VCaP (cell line): ENCODE measurements around the gene SYNM.

Experiments
- H3K27ac ChIP-seq: fragments of 450-650 bp; 2 replicates; pipeline ENCODE4 v1.5.1; 2017
- TF ChIP-seq, protein P1 (sequence below): fragments of 450-650 bp; conservative IDR thresholded peaks from 2 replicates; pipeline ENCODE4 v1.5.1; 2017; ENCODE audit warnings: mild to moderate bottlenecking, moderate library complexity

SYNM gene

DNA sequence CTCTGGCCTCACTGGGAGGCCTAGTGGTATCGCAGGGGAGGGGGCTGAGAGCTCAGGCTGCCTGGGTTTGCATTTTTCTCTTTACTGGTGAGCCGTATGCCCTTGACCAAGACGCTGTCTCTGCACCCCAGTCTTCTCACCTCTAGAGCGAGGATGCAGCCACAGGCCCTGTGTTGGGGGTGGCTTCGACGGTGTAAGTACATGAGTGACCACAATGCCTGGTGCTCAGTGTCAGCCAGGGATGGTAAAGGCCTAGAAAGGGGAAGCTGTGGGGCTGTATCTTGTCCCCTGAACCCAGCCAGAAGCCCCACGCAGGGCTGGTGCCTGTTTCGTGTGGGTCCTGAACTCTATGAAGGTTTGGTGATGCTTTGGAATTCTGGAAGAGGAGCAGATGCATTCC, 19.8 kb downstream of the SYNM start:
- H3K27ac ChIP-seq = no peak overlapping the region
- TF ChIP-seq, protein P1, sequence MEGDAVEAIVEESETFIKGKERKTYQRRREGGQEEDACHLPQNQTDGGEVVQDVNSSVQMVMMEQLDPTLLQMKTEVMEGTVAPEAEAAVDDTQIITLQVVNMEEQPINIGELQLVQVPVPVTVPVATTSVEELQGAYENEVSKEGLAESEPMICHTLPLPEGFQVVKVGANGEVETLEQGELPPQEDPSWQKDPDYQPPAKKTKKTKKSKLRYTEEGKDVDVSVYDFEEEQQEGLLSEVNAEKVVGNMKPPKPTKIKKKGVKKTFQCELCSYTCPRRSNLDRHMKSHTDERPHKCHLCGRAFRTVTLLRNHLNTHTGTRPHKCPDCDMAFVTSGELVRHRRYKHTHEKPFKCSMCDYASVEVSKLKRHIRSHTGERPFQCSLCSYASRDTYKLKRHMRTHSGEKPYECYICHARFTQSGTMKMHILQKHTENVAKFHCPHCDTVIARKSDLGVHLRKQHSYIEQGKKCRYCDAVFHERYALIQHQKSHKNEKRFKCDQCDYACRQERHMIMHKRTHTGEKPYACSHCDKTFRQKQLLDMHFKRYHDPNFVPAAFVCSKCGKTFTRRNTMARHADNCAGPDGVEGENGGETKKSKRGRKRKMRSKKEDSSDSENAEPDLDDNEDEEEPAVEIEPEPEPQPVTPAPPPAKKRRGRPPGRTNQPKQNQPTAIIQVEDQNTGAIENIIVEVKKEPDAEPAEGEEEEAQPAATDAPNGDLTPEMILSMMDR = no peak

DNA sequence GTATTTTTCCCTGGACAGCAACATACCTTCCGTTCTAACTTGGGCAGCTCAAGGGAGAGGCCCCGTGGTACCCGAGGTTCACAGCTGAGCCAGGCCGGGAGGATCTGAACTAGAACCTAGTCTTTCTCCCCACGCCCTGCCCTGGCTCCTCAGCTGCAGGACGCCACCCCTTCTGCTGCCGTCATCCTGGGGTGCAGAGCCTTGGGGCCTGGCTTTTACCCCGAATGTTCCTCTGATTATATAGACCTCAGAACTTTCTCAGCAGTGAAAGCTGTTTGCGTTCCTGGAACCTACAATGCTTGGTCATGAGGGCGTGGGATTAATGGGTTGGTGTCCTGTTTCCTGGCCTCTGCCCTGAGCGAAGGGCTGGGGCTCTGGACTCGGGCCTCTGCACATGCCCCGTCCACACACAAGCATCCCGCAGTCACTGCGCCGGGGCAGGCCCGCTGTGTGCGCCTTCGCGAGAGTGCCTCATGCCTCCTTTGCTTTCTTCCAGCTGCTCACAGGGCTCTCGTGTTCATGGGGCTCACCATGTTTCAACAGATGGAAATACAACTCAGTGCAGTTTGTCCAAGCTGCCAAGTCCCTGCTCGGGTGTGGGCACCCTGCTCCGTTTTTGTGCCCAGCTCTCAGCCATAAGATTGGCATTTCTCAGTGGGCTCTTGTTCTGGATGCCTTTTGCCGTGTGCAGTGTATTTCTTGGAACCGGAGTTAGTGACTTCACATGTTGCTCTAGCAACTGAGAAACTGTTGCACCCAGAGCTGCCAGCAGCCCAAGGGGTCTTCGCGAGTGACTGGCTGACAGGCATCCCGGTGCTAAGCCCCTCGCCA, 20.4 kb downstream of the SYNM start:
- H3K27ac ChIP-seq = no peak overlapping the region
- TF ChIP-seq, protein P1 = no peak

DNA sequence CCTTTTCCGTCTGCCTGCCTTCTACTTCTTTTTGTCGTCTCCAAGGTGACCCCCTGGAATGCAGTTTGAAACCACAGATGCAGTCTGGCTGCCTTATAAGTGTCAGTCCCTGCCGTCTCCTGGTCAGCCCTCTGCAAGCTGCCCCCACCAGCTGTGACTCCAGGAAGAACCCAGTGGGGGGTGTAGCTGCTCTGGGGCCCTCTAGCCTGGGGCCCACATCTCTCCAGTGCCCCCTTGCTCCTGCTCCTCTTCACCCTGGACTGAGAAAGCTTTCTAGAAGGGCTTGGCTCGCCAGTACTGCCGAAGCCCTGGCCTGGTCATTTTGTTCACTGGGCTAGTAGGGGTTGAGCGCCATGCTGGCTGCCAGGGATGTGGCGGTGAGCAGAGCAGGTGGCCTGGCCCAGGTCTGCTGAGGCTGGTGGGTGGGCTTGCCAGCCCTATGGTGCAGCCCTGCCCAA, 21.3 kb downstream of the SYNM start:
- TF ChIP-seq, protein P1 = no peak

DNA sequence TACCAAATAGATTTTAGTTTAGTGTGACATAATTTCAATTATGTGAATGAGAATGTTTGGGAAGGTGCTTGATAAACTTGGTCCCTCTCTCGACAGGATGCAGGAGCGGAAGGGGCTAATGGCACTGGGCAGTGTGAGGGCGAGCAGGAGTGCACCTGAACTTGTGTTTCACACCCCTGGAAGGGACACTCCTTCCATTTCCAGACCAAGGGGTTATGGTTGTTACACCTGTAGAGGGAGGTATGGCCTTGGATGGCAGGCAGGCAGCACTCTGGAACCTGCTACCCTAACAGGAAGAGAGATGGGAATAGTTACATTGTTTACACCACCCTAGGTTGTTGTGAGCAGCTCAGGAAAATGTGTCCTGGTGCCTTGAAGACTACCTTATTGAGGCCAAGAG, 22.1 kb downstream of the SYNM start:
- no peak overlapping the region for H3K27ac ChIP-seq
- TF ChIP-seq, protein P1 = no peak

More for the DNA sequence above, 21.3 kb downstream of the SYNM start:
- H3K27ac ChIP-seq = no peak overlapping the region

DNA sequence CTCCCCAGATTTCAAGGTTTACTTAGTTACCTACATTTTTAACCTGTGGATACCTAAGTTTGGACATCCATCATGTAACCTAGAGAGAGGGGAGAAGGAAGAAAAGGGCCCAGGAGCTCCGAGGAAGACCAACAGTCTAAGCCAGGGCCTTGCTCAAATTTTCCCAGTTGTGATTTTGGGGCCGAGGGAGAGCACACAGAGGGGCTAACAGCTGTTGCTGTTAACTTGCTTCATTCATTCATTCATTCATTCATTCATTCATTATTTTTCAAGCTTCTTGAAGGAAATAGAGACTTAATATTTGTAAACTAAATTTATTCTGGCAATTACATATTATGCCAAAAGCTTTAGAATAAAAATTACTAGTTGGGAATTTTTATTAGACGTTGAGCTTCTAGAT, 22.9 kb downstream of the SYNM start:
- TF ChIP-seq, protein P1 = no peak
- no peak overlapping the region for H3K27ac ChIP-seq

DNA sequence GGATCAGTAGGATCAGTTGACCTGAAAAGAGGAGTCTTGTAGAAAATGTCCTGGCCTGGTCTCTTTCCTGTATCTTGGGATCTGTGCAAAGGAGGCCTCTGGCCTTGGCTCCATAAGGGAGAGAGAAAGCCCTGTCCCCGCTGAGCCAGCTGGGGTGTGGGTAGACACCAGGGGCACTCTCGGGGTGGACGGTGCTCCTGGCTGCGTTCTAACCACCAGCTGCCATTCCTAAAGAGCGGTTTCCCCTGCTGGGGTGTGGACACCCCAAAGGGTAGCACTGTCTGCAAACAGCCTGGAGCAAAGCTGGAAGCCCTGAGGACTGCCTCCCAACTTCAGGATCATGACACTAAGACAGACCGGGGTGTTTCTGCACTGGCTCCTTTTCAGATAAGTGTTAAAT, 23.5 kb downstream of the SYNM start:
- TF ChIP-seq, protein P1 = no peak
- H3K27ac ChIP-seq = no peak overlapping the region

DNA sequence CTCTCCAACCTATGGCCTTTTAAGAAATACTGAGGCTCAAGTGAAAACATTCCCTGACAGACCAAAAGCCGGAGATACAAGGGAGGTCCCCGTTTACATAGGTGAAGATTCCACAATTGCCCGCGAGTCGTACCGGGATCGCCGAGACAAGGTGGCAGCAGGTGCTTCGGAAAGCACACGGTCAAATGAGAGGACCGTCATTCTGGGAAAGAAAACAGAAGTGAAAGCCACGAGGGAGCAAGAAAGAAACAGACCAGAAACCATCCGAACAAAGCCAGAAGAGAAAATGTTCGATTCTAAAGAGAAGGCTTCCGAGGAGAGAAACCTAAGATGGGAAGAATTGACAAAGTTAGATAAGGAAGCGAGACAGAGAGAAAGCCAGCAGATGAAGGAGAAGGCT, 24.8 kb downstream of the SYNM start:
- H3K27ac ChIP-seq = no peak overlapping the region
- TF ChIP-seq, protein P1 = no peak
